ENCODE results near the gene UNC5B.

GRCh38 chr10:71213127-71213621 is 804 bp downstream of the UNC5B start:
- TF ChIP-seq CTCF (IDR thresholded peaks at IDR 0.05; ENCODE audit: borderline replicate concordance, extremely low read depth, low read length, poor library complexity, severe bottlenecking), result no peak
- TF ChIP-seq EZH2 (IDR thresholded peaks at IDR 0.05; ENCODE audit: borderline replicate concordance, low read depth, low read length, severe bottlenecking), result peak; percentile 73
